Measurements from ENCODE around the gene RFX4.

- TF ChIP-seq POLR2AphosphoS5 (IDR thresholded peaks at IDR 0.05; ENCODE audit: borderline replicate concordance, low read depth, low read length) (no peak), EZH2 (IDR thresholded peaks at IDR 0.05) (no peak)
These were observed 65.2 kb downstream of the RFX4 start for GRCh38 chr12:106647793-106648514.

All from SK-N-MC (cell line).